SU-DHL-6 (cell line): ENCODE data around the gene SLC25A20.

Source experiments
- H2AFZ ChIP-seq: fragments of 200-600 bp; sonication (generic); 2 replicates; pipeline ENCODE4 v1.6.1; 2014; ENCODE audit warnings: low read depth, mild to moderate bottlenecking, moderate library complexity, mixed read lengths, antibody characterized with exemption, low read length; ENCODE audit not compliant: severe bottlenecking
- H3F3A ChIP-seq: fragments of 200-600 bp; shearing (Covaris generic); 2 replicates; pipeline ENCODE4 v1.6.0; 2016; ENCODE audit warnings: antibody characterized with exemption, mild to moderate bottlenecking; ENCODE audit not compliant: insufficient read depth
- H3K27ac ChIP-seq: fragments of 200-600 bp; sonication (generic); 2 replicates; pipeline ENCODE4 v1.5.1; 2016; ENCODE audit warnings: low read depth, mild to moderate bottlenecking, low read length, moderate library complexity, mixed read lengths
- H3K27me3 ChIP-seq: fragments of 200-600 bp; sonication (generic), shearing (Covaris generic); 2 replicates; pipeline ENCODE4 v1.6.0; 2014; ENCODE audit warnings: mild to moderate bottlenecking, low read length
- H3K36me3 ChIP-seq: fragments of 200-600 bp; sonication (generic); 2 replicates; pipeline ENCODE4 v1.6.1; 2014; ENCODE audit warnings: mild to moderate bottlenecking, low read length, mixed read lengths
- H3K4me2 ChIP-seq: fragments of 300-600, 200-600 bp; shearing (Covaris generic), sonication (generic); 2 replicates; pipeline ENCODE4 v1.6.0; 2014; ENCODE audit warnings: low read length, low read depth, mild to moderate bottlenecking; ENCODE audit not compliant: poor library complexity, severe bottlenecking
- H3K4me3 ChIP-seq: fragments of 200-600 bp; sonication (generic); 2 replicates; pipeline ENCODE4 v1.5.1; 2014; ENCODE audit warnings: antibody characterized with exemption, low read length, mild to moderate bottlenecking, mixed read lengths; ENCODE audit not compliant: insufficient read depth, poor library complexity, severe bottlenecking
- H3K79me2 ChIP-seq: fragments of 200-600 bp; sonication (generic); 2 replicates; pipeline ENCODE4 v1.6.1; 2014; ENCODE audit warnings: mild to moderate bottlenecking, low read length, moderate library complexity; ENCODE audit not compliant: insufficient read depth
- H3K9ac ChIP-seq: fragments of 200-600 bp; sonication (generic); 2 replicates; pipeline ENCODE4 v1.7.0; 2014; ENCODE audit warnings: mild to moderate bottlenecking, low read length
- H3K9me2 ChIP-seq: fragments of 200-600 bp; sonication (generic); replicated peaks from 2 replicates; pipeline ENCODE4 v1.6.1; 2014; ENCODE audit warnings: low read length; ENCODE audit not compliant: insufficient read depth
- H3K9me3 ChIP-seq: fragments of 200-600 bp; sonication (generic); 2 replicates; pipeline ENCODE4 v1.6.1; 2014; ENCODE audit warnings: low read length, mixed read lengths; ENCODE audit not compliant: insufficient read depth
- H4K20me1 ChIP-seq: fragments of 200-600 bp; sonication (generic); 2 replicates; pipeline ENCODE4 v1.6.1; 2014; ENCODE audit warnings: low read depth, mild to moderate bottlenecking, antibody characterized with exemption, low read length, moderate library complexity, mixed read lengths
- CTCF ChIP-seq: fragments of 200-600 bp; sonication (generic); IDR thresholded peaks from one replicate; pipeline ENCODE4 v1.5.1; 2017; ENCODE audit warnings: antibody characterized with exemption, mild to moderate bottlenecking, low read length, moderate library complexity; ENCODE audit not compliant: insufficient read depth, poor library complexity, severe bottlenecking
- EZH2phosphoT487 ChIP-seq: fragments of 200-600 bp; sonication (generic), shearing (Covaris generic); conservative IDR thresholded peaks from 2 replicates; pipeline ENCODE4 v1.6.1; 2018; ENCODE audit warnings: mild to moderate bottlenecking, antibody characterized with exemption, low read length, moderate library complexity, mixed read lengths

SLC25A20 gene

GRCh38 chr3:48885753-48886152, 12.9 kb downstream of the SLC25A20 start:
- Histone ChIP-seq H3K4me2 (no peak overlapping the region), H4K20me1 (no peaks in the 10 kb centered on the region), H3K36me3 (no peaks in the 10 kb centered on the region), H3K9ac (no peak overlapping the region), H3K9me3 (no peaks in the 10 kb centered on the region), H3K27ac (no peak overlapping the region), H3K79me2 (no peaks in the 10 kb centered on the region), H3F3A (no peaks in the 10 kb centered on the region), H3K27me3 (no peaks in the 10 kb centered on the region), H2AFZ (no peak overlapping the region), H3K4me3 (no peak overlapping the region), H3K9me2 (no peaks in the 10 kb centered on the region)
- TF ChIP-seq CTCF (no peak), EZH2phosphoT487 (no peak)

- no peaks in the 10 kb centered on the region for H3F3A ChIP-seq
- no peaks in the 10 kb centered on the region for H3K9me3 ChIP-seq
- no peaks in the 10 kb centered on the region for H3K9me2 ChIP-seq
- H3K27me3 ChIP-seq, result no peaks in the 10 kb centered on the region
- H3K27ac ChIP-seq, result no peak overlapping the region
- H3K36me3 ChIP-seq, result no peaks in the 10 kb centered on the region
- H4K20me1 ChIP-seq, result no peaks in the 10 kb centered on the region
- H3K4me2 ChIP-seq, result no peak overlapping the region
- no peak overlapping the region for H3K9ac ChIP-seq
- TF ChIP-seq EZH2phosphoT487 (no peak), CTCF (no peak)
- H3K79me2 ChIP-seq, result no peaks in the 10 kb centered on the region
- no peak overlapping the region for H3K4me3 ChIP-seq
- H2AFZ ChIP-seq, result no peak overlapping the region
These were observed 17.0 kb downstream of the SLC25A20 start for GRCh38 chr3:48881652-48882114.

GRCh38 chr3:48881006-48881405, 17.7 kb downstream of the SLC25A20 start:
- Histone ChIP-seq H3K9me2 (no peaks in the 10 kb centered on the region), H3K4me2 (no peak overlapping the region), H3K27ac (no peak overlapping the region), H3K79me2 (no peaks in the 10 kb centered on the region), H3K27me3 (no peaks in the 10 kb centered on the region), H3F3A (no peaks in the 10 kb centered on the region), H2AFZ (no peak overlapping the region), H3K4me3 (no peak overlapping the region), H3K9me3 (no peaks in the 10 kb centered on the region), H3K9ac (no peak overlapping the region), H4K20me1 (no peaks in the 10 kb centered on the region), H3K36me3 (no peaks in the 10 kb centered on the region)
- TF ChIP-seq CTCF (no peak), EZH2phosphoT487 (no peak)
